Activated naive CD8-positive, alpha-beta T cell (primary cell): ENCODE measurements around the gene FNDC1.

Experiments used
- H3K27ac Mint-ChIP-seq: one replicate; pipeline ENCODE4 v1.8.0; 2021; ENCODE audit warnings: mixed read lengths
- H3K27me3 Mint-ChIP-seq: one replicate; pipeline ENCODE4 v1.8.0; 2021; ENCODE audit warnings: mixed read lengths
- H3K36me3 Mint-ChIP-seq: one replicate; pipeline ENCODE4 v1.8.0; 2021; ENCODE audit warnings: mixed read lengths
- H3K4me1 Mint-ChIP-seq: one replicate; pipeline ENCODE4 v1.8.0; 2021; ENCODE audit warnings: low read depth, mixed read lengths
- H3K4me3 Mint-ChIP-seq: one replicate; pipeline ENCODE4 v1.8.0; 2021; ENCODE audit warnings: mild to moderate bottlenecking, mixed read lengths
- H3K9me3 Mint-ChIP-seq: one replicate; pipeline ENCODE4 v1.8.0; 2021; ENCODE audit warnings: low read depth, mixed read lengths

Gene FNDC1

DNA sequence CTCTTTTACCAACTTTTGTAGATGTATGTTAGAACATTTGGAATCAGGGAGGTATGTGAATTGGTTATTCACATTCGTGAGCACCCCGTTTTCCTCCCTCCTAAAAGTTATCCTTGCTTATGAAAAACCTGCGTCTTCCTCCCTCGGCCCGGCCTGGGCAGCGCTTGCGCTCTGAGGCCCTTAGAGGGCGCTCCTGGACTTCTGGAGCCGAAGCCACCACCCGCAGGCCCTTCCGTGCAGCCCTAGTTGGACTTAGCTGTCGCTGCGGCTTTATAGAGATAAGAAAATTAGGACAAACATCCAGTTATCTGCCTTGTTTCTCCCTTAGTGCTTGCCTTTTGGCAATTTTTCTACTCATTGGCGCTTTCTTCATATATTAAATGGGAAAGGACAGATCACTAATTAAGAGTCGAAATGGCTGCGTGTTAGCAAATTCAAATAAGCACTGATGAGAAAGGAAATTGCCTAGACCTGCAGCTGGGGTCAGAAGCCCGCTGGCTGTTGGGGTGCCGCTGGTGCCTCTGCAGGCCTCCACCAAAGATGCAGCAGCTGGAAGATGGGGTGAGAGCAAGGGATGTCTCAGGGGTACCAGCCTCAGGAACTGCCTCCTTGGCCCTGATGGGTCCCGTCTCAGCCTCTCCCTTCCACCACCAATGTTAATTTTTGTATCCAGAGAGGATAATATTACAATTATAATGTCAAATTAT lies 5.2 kb downstream of the FNDC1 start:
- Mint-ChIP-seq H3K9me3 (no peaks in the 10 kb centered on the region), H3K27ac (no peak overlapping the region), H3K4me1 (peaks cover 10% of the 10 kb centered on the region), H3K27me3 (peaks cover 34% of the 10 kb centered on the region), H3K36me3 (no peaks in the 10 kb centered on the region), H3K4me3 (peak overlapping the region; percentile 59)

DNA sequence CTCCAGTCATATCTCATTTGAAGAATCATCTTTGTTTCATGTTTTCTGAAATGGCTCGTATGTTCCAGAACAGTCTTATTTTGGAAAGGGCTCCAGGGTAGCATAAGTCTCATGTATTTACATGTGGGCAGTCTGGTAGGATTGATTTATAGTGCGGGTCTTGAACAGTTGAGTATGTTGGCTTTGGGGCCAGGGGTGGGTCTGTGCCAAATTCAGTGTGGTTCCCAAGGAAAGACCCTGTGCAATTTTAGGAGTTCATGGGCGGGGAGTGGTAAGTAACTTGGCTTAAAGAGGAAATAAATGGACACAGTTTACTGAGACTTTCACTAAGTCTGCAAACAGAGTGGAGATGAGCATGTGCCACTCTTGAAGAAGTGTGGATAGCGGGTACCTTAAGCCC lies 7.7 kb downstream of the FNDC1 start:
- peaks cover 14% of the 10 kb centered on the region for H3K27me3 Mint-ChIP-seq
- no peak overlapping the region for H3K27ac Mint-ChIP-seq
- H3K4me1 Mint-ChIP-seq, result peaks cover 9% of the 10 kb centered on the region
- H3K4me3 Mint-ChIP-seq, result no peak overlapping the region
- H3K36me3 Mint-ChIP-seq, result no peaks in the 10 kb centered on the region
- H3K9me3 Mint-ChIP-seq, result no peaks in the 10 kb centered on the region

DNA sequence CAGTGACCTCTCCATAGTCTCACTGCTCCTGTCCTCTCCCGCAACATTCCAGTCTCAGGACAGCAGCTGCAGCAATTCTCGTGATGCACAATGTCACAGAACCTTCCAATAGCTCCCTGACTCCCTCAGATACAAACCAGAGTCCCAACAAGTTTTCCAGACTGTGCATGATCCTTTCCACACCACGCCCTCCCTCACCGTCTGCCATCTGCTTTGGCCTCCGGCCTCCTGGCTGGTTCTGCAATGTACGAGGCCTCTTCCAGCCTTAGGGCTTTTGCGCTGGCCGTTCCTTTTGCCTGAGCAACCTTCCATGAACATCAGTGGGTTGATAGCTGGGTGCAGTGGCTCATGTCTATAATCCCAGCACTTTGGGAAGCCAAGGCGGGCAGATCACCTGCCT lies 9.6 kb downstream of the FNDC1 start:
- no peak overlapping the region for H3K4me3 Mint-ChIP-seq
- peaks cover 4% of the 10 kb centered on the region for H3K27me3 Mint-ChIP-seq
- peaks cover 10% of the 10 kb centered on the region for H3K4me1 Mint-ChIP-seq
- H3K36me3 Mint-ChIP-seq, result no peaks in the 10 kb centered on the region
- no peak overlapping the region for H3K27ac Mint-ChIP-seq
- no peaks in the 10 kb centered on the region for H3K9me3 Mint-ChIP-seq

DNA sequence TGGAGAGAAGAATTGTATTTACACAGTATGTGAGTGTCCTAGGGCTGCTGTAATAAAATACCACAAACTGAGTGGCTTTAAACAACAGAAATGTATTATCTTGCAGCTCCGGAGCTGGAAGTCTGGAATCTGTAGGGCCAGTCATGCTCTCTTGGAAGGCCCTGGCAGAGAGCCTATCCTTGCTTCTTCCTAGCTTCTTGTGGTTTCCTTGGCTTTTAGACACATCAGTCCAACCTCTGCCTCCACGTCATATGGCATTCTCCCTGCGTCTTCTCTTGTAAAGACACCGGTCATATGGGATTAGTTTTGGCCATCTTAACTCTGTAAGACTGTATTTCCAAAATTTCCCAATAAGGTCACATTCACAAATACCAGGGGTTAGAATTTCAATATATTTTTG lies 10.8 kb downstream of the FNDC1 start:
- no peaks in the 10 kb centered on the region for H3K9me3 Mint-ChIP-seq
- H3K4me3 Mint-ChIP-seq, result no peak overlapping the region
- H3K27me3 Mint-ChIP-seq, result no peaks in the 10 kb centered on the region
- peaks cover 6% of the 10 kb centered on the region for H3K4me1 Mint-ChIP-seq
- no peaks in the 10 kb centered on the region for H3K36me3 Mint-ChIP-seq
- no peak overlapping the region for H3K27ac Mint-ChIP-seq

DNA sequence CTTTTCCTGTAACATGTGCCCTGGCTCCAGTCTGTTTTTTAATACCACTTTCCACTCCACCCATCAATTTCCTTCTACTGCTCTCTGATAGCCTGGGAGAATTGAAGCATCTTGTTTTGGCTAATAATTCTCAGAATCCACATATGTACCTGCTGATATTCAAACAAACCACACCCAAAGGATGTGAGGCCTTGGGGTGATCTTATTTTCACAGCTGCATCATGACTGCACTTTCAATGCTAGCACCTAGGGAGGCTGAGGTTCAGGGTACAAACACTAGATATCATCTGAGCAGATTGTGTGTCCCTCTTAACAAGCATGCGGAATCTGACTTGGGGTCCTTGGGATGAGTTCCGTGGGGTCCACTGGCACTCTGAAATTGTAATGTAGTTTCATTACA lies 12.7 kb downstream of the FNDC1 start:
- no peak overlapping the region for H3K27ac Mint-ChIP-seq
- peaks cover 4% of the 10 kb centered on the region for H3K36me3 Mint-ChIP-seq
- no peak overlapping the region for H3K4me3 Mint-ChIP-seq
- H3K4me1 Mint-ChIP-seq, result peaks cover 6% of the 10 kb centered on the region
- H3K27me3 Mint-ChIP-seq, result no peaks in the 10 kb centered on the region
- no peaks in the 10 kb centered on the region for H3K9me3 Mint-ChIP-seq

DNA sequence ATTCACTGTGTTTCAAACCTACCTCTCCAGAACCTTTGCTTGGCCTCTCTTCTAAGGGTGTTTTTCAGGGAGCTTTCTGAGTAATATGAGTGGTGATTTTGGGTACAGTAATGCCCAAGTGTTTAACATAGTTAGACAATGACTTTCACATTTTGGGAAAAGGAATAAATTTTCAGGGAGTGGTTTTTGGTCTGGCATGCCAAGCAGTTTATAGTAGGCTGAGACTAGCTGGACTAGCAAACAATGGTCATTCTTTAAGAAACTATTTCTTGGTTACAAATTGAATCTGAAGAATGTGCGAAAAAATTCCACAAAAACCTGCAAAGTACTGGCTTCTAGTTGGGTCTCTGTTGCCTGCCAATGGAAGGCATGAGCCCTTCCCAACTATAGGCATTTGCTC lies 15.4 kb downstream of the FNDC1 start:
- Mint-ChIP-seq H3K4me3 (no peak overlapping the region), H3K9me3 (no peaks in the 10 kb centered on the region), H3K4me1 (peaks cover 6% of the 10 kb centered on the region), H3K27ac (no peak overlapping the region), H3K36me3 (peaks cover 4% of the 10 kb centered on the region), H3K27me3 (peaks cover 3% of the 10 kb centered on the region)

DNA sequence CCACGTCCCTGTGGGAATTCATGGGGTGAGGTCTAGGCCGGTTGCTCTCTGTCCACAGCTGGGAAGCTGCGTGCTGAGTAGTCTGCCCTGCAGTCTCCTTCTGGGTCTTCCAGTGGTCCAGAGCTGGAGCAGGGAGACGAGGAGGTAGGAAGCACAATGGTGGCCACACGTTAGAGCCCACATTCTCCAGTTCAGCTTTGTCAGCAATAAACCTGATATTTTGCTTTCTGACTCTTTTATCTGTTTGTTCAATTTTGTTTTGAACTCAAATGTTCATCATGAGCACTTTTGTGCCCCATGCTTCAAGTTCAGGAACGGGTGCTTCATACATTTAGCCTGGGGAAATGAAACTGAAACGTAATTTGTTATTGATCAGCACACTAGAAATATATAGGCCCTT lies 21.3 kb downstream of the FNDC1 start:
- peaks cover 6% of the 10 kb centered on the region for H3K27me3 Mint-ChIP-seq
- H3K9me3 Mint-ChIP-seq, result no peaks in the 10 kb centered on the region
- peaks cover 4% of the 10 kb centered on the region for H3K36me3 Mint-ChIP-seq
- no peaks in the 10 kb centered on the region for H3K4me1 Mint-ChIP-seq
- H3K27ac Mint-ChIP-seq, result no peak overlapping the region
- H3K4me3 Mint-ChIP-seq, result no peak overlapping the region

DNA sequence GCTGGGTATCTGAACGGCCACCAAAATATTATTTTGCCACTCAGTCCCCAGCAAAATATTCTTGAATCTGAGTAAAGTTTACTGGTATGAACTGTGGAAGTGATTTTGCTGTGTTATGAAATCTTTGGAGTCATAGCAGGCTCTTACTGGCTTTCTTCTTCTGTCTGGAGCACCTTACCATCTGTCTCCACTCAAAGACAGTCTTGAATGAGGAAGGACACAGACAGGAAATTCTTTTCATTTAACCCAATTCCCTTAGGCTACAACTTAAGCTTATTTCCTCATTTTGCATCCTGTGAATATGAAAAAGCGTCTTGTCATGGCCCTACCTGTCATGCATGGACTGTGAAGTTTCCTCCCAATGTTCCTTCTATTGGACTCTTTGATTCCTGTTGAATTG lies 24.7 kb downstream of the FNDC1 start:
- Mint-ChIP-seq H3K27ac (no peak overlapping the region), H3K9me3 (no peaks in the 10 kb centered on the region), H3K36me3 (no peaks in the 10 kb centered on the region), H3K27me3 (peaks cover 7% of the 10 kb centered on the region), H3K4me1 (no peaks in the 10 kb centered on the region), H3K4me3 (no peak overlapping the region)

DNA sequence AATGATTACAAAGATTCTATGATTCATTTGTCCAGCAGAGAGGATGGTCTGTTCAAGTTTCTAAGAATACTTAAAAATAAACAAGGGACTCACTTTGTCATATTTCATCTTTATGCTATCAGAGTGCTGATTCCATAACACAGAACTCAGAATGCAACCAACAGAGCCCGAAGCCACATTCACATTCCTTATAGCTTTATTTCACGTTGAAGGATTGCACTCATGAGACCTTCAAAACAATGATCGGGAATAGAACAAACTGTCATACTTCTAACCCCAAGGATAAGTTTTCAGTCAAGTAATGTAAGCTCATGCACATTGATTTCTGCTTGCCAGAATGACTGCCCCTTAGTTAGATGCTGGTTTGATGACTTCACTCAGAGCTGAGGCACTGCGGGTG lies 25.2 kb downstream of the FNDC1 start:
- Mint-ChIP-seq H3K4me1 (no peaks in the 10 kb centered on the region), H3K27ac (no peak overlapping the region), H3K4me3 (no peak overlapping the region), H3K27me3 (peaks cover 7% of the 10 kb centered on the region), H3K9me3 (no peaks in the 10 kb centered on the region), H3K36me3 (no peaks in the 10 kb centered on the region)

DNA sequence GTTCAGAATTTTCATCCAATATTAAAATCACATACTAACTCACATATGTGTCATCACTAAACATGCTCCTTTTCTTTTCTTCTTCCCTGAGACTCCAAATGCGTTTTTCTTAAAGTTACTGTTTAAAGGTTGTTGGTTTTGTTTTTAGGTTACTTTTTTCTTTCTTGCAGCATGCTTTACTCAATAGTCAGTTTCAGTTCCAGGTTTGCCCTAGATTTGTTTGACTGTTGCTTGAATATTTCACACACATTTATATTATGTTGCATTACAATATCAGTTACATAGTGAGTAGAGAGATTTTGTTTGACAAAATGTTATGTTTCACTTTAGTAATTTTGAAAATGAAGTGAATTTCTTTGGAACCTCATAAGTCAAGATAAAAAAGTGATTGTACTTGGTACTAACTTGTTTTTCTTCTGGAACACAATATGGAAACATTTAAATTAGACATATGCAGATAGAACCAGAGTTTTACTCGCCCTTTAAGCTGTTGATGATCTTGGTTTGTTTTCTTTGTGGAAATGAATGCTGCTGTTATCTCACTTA lies 27.3 kb downstream of the FNDC1 start:
- H3K27me3 Mint-ChIP-seq, result peaks cover 13% of the 10 kb centered on the region
- H3K36me3 Mint-ChIP-seq, result no peaks in the 10 kb centered on the region

DNA sequence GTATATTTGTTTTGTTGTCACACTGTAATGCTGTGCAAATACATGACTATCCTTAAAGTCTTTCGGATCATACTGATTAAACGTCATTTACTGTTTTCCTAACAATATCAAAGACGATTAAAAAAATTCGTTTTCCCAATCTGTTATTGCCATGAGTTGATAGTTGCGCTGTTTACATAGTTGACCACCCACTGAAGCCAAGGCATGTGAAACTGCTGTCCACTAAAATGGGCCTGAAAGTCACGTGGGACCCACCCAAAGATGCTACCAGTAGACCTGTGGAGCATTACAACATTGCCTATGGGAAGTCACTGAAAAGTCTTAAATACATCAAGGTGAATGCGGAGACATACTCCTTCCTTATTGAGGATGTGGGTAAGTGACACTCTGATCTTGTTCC lies 28.1 kb downstream of the FNDC1 start:
- H3K27me3 Mint-ChIP-seq, result peaks cover 13% of the 10 kb centered on the region
- H3K27ac Mint-ChIP-seq, result no peak overlapping the region
- no peaks in the 10 kb centered on the region for H3K9me3 Mint-ChIP-seq
- no peak overlapping the region for H3K4me3 Mint-ChIP-seq
- no peaks in the 10 kb centered on the region for H3K4me1 Mint-ChIP-seq
- H3K36me3 Mint-ChIP-seq, result no peaks in the 10 kb centered on the region

More for the DNA sequence above, 27.3 kb downstream of the FNDC1 start:
- no peaks in the 10 kb centered on the region for H3K4me1 Mint-ChIP-seq
- H3K27ac Mint-ChIP-seq, result no peak overlapping the region
- H3K4me3 Mint-ChIP-seq, result no peak overlapping the region
- no peaks in the 10 kb centered on the region for H3K9me3 Mint-ChIP-seq

DNA sequence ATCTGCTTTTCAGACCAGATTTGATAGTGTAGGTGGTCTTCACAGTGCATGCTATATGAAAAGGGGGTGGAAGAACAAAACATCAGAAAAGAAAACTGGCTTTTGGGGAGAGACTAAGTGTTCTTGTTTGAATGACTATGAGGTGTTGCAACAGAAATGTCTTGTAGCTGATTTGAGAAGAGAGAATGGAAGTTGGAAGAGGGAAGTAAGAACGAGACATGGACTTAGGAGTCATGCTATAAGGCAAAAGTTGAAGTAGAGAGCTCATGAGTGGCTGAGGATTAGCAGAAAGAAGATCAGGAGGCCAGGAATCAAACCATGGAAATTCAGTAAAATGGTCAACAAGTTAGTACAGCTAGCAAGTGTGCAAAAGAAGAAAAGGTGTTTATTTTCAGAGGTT lies 32.1 kb downstream of the FNDC1 start:
- H3K4me3 Mint-ChIP-seq, result no peak overlapping the region
- no peak overlapping the region for H3K27ac Mint-ChIP-seq

DNA sequence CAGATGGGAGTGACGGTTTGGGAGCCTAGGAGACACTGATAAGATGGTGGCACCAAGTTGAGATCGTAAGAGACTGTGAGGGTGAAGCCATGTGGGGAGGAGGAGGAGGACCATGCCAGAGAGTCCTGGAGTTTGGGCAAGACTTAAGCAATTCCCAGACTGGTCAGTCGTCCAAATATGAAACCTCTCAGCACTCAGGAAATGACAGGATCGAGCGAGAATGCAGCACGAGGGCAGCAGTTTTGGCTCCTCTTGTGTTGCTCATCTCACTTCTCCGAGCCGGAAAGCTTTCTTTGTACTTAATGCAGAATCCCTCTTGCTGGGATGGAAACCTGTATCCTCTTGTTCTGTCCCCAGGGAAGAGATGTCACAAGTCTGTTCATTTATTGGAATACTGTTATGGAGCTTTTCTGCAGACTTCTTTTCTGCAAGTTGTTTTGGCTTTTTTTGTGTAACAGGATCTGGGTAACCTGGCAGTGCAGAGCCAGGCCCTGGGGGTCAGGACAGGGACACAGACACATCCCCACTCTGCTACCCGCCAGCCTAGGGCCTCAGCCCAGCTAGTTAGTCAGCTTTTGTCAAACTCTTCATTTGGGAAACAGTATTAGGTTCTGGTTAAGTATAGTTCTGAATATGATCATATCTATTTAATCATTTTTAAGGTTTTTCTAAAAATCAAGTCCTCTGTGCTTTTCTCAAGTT lies 34.3 kb downstream of the FNDC1 start:
- Mint-ChIP-seq H3K4me1 (no peaks in the 10 kb centered on the region), H3K4me3 (no peak overlapping the region), H3K27me3 (peaks cover 6% of the 10 kb centered on the region), H3K9me3 (no peaks in the 10 kb centered on the region), H3K27ac (no peak overlapping the region), H3K36me3 (no peaks in the 10 kb centered on the region)

More for the DNA sequence above, 32.1 kb downstream of the FNDC1 start:
- H3K27me3 Mint-ChIP-seq, result peaks cover 9% of the 10 kb centered on the region
- H3K9me3 Mint-ChIP-seq, result no peaks in the 10 kb centered on the region
- no peaks in the 10 kb centered on the region for H3K4me1 Mint-ChIP-seq
- no peaks in the 10 kb centered on the region for H3K36me3 Mint-ChIP-seq

DNA sequence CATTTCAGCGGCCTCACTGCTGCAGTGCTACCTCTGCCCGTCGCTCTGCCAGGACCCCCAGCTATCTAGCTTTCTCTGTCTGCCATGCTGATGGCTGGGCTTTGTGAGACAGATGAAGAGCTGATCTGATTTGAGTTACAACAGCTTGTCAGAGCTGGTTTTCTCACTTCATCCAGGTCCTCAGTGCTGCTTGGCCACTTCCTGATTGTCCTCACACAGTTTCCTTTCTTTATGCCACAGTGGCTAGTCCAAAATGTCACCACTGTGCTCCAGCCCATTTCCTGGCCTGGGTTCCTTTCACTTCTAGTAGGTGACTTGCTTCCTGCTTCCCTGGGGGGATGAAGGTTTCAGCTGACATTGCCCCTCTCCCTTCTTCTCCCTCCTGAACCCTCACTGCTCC lies 35.4 kb downstream of the FNDC1 start:
- Mint-ChIP-seq H3K36me3 (no peaks in the 10 kb centered on the region), H3K27me3 (peaks cover 5% of the 10 kb centered on the region), H3K4me3 (no peak overlapping the region), H3K4me1 (no peaks in the 10 kb centered on the region), H3K27ac (no peak overlapping the region), H3K9me3 (no peaks in the 10 kb centered on the region)

DNA sequence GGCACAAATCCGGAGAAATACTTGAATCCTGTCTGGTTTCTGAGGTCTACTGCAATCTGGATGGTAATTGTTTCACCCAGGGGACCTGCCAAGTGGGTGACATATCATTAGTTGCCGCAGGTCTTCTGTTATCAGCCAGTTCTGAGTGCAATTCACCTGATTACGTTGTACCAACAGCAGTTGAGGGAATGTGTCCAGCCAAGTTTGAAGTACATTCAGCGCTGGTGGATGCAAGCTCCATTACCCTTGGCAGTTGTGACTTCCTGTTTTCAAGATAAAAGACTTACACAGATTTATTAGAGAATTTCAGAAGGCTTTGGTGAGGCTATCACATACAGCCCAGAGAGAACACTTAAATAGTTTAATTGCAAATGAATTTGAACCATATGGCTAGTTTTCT lies 42.8 kb downstream of the FNDC1 start:
- Mint-ChIP-seq H3K36me3 (no peaks in the 10 kb centered on the region), H3K27ac (no peak overlapping the region), H3K27me3 (no peaks in the 10 kb centered on the region), H3K4me3 (no peak overlapping the region), H3K9me3 (no peaks in the 10 kb centered on the region), H3K4me1 (no peaks in the 10 kb centered on the region)
